ENCODE results near the gene PER3. TPM values are rescaled to one million over a fixed set of nuclear protein-coding genes. Genes with fewer than 3 reads are reported as not detected.

The PER3 gene
- total RNA-seq, 1 experiment from 2014 or later, result 4.3 TPM

- TF ChIP-seq CTCF (conservative IDR thresholded peaks at IDR 0.05; ENCODE audit: low read depth, low read length) (no peak), EZH2 (IDR thresholded peaks at IDR 0.05; ENCODE audit: low read length, unreplicated experiment) (no peak), EZH2phosphoT487 (IDR thresholded peaks at IDR 0.05; ENCODE audit: borderline replicate concordance, low read length) (no peak)
- CTCF ChIA-PET, result no interaction called here
- Histone ChIP-seq H3K27ac (ENCODE audit: low read length) (no peak overlapping the region), H4K20me1 (ENCODE audit: low read length) (no peaks in the 10 kb centered on the region), H3K4me2 (ENCODE audit: low read length) (no peak overlapping the region), H3F3A (ENCODE audit: low read length, unreplicated experiment) (no peaks in the 10 kb centered on the region), H3K27me3 (ENCODE audit: low read length) (0 out of 2 replicates have a peak, but pooled peaks cover 6% of the 10 kb centered on the region), H3K79me2 (ENCODE audit: low read length) (no peaks in the 10 kb centered on the region), H3K4me1 (ENCODE audit: insufficient read depth, low read length) (no peaks in the 10 kb centered on the region; the same call in 1 of the 2 replicates), H3K9me3 (ENCODE audit: low read length) (no peaks in the 10 kb centered on the region), H3K9me2 (replicated peaks; ENCODE audit: low read length) (no peaks in the 10 kb centered on the region), H3K9ac (ENCODE audit: low read length) (no peak overlapping the region), H3K36me3 (ENCODE audit: low read depth, low read length) (no peaks in the 10 kb centered on the region), H2AFZ (ENCODE audit: low read length) (no peak overlapping the region), H3K4me3 (ENCODE audit: low read length) (no peak overlapping the region)
- no peak for DNase-seq
- BruUV-seq (replicated peaks), result no TSS peak
- intact Hi-C loops (cut with micrococcal nuclease), result no loop called here
- POLR2A ChIA-PET (ENCODE audit: unreplicated experiment), result no interaction called here
- no peak for ATAC-seq
Observed at GRCh38 chr1:7747605-7748004, 36.5 kb upstream of the PER3 start.

DNA sequence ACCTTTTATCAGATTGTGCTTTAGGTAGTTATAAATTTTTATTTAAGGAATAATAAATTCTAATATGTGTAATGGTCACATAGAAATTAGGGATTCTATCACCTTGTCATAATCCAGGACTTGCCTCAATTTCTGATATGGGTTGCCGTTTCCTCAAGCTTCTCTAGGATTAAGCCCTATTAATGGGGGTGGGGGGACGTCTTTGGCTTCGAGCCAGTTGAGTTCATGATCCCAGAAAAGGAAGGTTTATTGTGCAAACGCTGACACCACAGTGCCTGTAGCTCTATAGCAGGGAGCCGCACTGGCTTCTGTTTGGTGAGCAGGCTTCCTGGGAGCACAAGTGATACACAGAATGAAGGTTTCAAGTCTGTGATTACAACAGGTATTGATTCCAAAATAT, 35.0 kb upstream of the PER3 start:
- Histone ChIP-seq H3F3A (ENCODE audit: low read length, unreplicated experiment) (no peaks in the 10 kb centered on the region), H3K4me3 (ENCODE audit: low read length) (no peak overlapping the region), H3K27me3 (ENCODE audit: low read length) (peaks cover 9% of the 10 kb centered on the region; the same call in 1 of the 2 replicates), H3K36me3 (ENCODE audit: low read depth, low read length) (no peaks in the 10 kb centered on the region), H3K9me3 (ENCODE audit: low read length) (no peaks in the 10 kb centered on the region), H4K20me1 (ENCODE audit: low read length) (no peaks in the 10 kb centered on the region), H3K9ac (ENCODE audit: low read length) (no peak overlapping the region), H3K9me2 (replicated peaks; ENCODE audit: low read length) (no peaks in the 10 kb centered on the region), H3K79me2 (ENCODE audit: low read length) (no peaks in the 10 kb centered on the region), H3K27ac (ENCODE audit: low read length) (no peak overlapping the region), H3K4me2 (ENCODE audit: low read length) (no peak overlapping the region), H3K4me1 (ENCODE audit: insufficient read depth, low read length) (no peaks in the 10 kb centered on the region; the same call in 1 of the 2 replicates), H2AFZ (ENCODE audit: low read length) (no peak overlapping the region)
- no peak for DNase-seq
- TF ChIP-seq CTCF (conservative IDR thresholded peaks at IDR 0.05; ENCODE audit: low read depth, low read length) (no peak), EZH2phosphoT487 (IDR thresholded peaks at IDR 0.05; ENCODE audit: borderline replicate concordance, low read length) (no peak), EZH2 (IDR thresholded peaks at IDR 0.05; ENCODE audit: low read length, unreplicated experiment) (no peak)
- intact Hi-C loops (cut with micrococcal nuclease), result no loop called here
- ChIA-PET CTCF (interaction anchor here (0.6 to 0.8 kb wide), 2 partner anchors 27 to 81 kb away, joined by 3 read pairs; no protein-coding TSS in a partner anchor), POLR2A (ENCODE audit: unreplicated experiment) (no interaction called here)
- BruUV-seq (replicated peaks), result no TSS peak
- no peak for ATAC-seq

DNA sequence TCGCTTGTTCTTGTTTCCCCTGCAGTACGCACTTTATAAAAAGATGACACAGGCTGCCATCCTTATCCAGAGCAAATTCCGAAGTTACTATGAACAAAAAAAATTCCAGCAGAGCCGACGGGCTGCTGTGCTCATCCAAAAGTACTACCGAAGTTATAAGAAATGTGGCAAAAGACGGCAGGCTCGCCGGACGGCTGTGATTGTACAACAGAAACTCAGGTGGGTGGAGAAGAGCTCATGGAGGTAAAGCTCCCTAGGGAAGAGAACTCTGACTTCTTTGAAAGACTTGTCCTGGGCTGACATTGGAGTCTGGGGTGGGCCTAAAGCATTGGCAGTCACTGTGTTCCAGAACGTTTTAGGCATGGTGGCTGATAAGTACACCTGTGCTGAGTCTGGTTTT, 32.9 kb upstream of the PER3 start:
- no peaks in the 10 kb centered on the region for H3K79me2 ChIP-seq (ENCODE audit: low read length)
- DNase-seq, result no peak
- BruUV-seq (replicated peaks), result no TSS peak
- POLR2A ChIA-PET (ENCODE audit: unreplicated experiment), result no interaction called here
- H2AFZ ChIP-seq (ENCODE audit: low read length), result no peak overlapping the region
- no peak overlapping the region for H3K27ac ChIP-seq (ENCODE audit: low read length)
- no peaks in the 10 kb centered on the region for H3K36me3 ChIP-seq (ENCODE audit: low read depth, low read length)
- no peak for ATAC-seq
- no peak overlapping the region for H3K4me3 ChIP-seq (ENCODE audit: low read length)
- H3K9ac ChIP-seq (ENCODE audit: low read length), result no peak overlapping the region
- CTCF ChIA-PET, result interaction anchor here (5.0 kb wide), 1 partner anchor 83 kb away, joined by 92 read pairs; no protein-coding TSS in a partner anchor
- no peaks in the 10 kb centered on the region for H4K20me1 ChIP-seq (ENCODE audit: low read length)
- H3K27me3 ChIP-seq (ENCODE audit: low read length), result peaks cover 12% of the 10 kb centered on the region; the same call in 1 of the 2 replicates
- TF ChIP-seq EZH2phosphoT487 (IDR thresholded peaks at IDR 0.05; ENCODE audit: borderline replicate concordance, low read length) (no peak), EZH2 (IDR thresholded peaks at IDR 0.05; ENCODE audit: low read length, unreplicated experiment) (no peak), CTCF (conservative IDR thresholded peaks at IDR 0.05; ENCODE audit: low read depth, low read length) (no peak)
- intact Hi-C loops (cut with micrococcal nuclease), result no loop called here
- H3F3A ChIP-seq (ENCODE audit: low read length, unreplicated experiment), result no peaks in the 10 kb centered on the region
- H3K9me3 ChIP-seq (ENCODE audit: low read length), result no peaks in the 10 kb centered on the region
- H3K9me2 ChIP-seq (replicated peaks; ENCODE audit: low read length), result no peaks in the 10 kb centered on the region
- H3K4me1 ChIP-seq (ENCODE audit: insufficient read depth, low read length), result no peaks in the 10 kb centered on the region; the same call in 1 of the 2 replicates
- no peak overlapping the region for H3K4me2 ChIP-seq (ENCODE audit: low read length)

Measured in PC-3 (cell line).